ENCODE data around the gene CAMSAP1.

CAMSAP1 gene

DNA sequence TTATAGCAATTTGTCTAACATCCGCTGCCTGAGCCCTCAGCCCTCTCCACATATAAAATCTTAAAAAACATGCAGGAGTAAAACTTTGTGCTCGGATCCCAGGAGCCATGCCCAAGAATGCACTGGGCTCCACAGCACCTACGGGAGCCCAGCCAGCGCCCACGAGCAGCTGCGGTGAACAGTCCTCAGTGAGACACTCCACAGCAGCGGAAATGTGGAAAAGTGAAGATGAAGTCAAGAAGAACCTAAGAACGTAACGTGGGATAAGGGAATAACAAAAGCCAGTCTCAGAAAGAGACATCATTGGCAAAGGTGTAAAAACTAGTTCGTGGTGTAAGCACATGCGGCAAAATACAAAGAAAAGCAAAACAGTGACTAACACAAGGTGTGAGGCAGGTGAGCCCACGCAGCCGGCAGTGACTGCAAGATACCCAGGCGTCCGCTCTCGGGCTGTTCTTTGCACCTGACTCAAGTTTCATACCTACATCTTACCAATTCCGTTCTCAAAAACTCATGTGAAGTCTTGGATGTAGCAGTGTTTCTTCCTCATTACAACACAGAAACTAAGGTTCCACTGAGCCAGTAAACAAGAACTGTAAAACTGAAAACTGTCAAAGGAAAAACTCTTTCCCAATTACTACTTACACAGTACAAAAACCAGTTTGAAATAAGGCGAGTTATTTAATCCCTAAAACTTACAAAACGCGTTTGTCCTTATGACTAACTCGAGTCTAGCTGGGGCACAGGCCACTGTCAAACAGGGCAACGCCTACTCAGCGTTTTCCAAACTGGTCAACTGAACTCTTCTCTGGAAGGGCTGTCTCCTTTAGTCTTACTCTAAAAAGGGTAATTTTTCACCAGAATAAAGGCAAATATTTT, 1.7 kb downstream of the CAMSAP1 start:
- peak overlapping the region; percentile 63 for H3K4me3 ChIP-seq (ENCODE audit: low read depth, low read length)
- TF ChIP-seq, protein P1, sequence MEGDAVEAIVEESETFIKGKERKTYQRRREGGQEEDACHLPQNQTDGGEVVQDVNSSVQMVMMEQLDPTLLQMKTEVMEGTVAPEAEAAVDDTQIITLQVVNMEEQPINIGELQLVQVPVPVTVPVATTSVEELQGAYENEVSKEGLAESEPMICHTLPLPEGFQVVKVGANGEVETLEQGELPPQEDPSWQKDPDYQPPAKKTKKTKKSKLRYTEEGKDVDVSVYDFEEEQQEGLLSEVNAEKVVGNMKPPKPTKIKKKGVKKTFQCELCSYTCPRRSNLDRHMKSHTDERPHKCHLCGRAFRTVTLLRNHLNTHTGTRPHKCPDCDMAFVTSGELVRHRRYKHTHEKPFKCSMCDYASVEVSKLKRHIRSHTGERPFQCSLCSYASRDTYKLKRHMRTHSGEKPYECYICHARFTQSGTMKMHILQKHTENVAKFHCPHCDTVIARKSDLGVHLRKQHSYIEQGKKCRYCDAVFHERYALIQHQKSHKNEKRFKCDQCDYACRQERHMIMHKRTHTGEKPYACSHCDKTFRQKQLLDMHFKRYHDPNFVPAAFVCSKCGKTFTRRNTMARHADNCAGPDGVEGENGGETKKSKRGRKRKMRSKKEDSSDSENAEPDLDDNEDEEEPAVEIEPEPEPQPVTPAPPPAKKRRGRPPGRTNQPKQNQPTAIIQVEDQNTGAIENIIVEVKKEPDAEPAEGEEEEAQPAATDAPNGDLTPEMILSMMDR (IDR thresholded peaks at IDR 0.05; ENCODE audit: borderline replicate concordance, insufficient read depth, low read depth, low read length): no peak

DNA sequence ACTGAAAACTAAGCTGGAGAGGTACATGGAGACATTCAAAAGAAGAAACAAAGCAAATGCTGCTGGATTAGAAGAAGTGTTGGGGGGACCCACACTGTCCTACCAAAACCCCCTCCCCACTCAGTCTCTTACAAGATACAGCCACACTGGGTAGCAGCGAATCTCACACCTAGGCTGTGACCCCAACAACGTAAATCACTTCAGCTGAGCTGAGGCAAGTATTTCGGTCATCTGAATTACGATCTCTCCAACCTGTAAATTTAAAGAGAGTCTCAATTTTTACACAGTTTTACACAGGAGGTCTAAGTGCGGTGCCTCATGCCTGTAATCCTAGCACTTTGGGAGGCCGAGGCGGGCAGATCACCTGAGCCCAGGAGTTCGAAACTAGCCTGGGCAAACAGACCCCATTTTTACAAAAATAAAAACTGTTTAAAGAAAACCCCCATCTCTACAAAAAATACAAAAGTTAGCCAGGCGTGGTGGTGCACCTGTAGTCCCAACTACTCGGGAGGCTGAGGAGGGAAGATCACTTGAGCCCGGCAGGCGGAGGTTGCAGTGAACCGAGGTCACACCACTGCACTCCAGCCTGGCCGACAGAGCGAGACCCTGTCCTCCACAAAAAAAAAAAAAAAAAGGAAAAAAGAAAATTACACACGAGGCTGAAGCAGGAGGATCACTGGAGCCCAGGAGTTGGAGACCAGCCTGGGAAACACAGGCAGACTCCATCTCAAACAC, 3.4 kb downstream of the CAMSAP1 start:
- H3K4me3 ChIP-seq (ENCODE audit: low read depth, low read length): no peak overlapping the region
- TF ChIP-seq, protein P1 (IDR thresholded peaks at IDR 0.05; ENCODE audit: borderline replicate concordance, insufficient read depth, low read depth, low read length): no peak

DNA sequence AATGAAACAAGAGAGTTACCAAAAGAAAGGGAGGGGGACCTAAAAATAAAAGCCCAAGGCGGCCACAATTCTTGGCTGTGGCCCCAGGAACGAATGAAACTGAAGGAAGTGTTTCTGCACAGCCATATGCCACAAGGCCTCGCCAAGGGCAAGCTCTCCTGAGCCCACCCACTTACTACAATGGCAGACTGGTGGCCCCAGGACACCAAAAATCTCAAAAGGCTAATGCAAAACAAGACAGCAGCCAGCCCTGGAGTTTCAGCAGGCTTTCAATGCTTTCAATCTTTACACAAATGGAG, 4.0 kb downstream of the CAMSAP1 start:
- no peak overlapping the region for H3K4me3 ChIP-seq (ENCODE audit: low read depth, low read length)

DNA sequence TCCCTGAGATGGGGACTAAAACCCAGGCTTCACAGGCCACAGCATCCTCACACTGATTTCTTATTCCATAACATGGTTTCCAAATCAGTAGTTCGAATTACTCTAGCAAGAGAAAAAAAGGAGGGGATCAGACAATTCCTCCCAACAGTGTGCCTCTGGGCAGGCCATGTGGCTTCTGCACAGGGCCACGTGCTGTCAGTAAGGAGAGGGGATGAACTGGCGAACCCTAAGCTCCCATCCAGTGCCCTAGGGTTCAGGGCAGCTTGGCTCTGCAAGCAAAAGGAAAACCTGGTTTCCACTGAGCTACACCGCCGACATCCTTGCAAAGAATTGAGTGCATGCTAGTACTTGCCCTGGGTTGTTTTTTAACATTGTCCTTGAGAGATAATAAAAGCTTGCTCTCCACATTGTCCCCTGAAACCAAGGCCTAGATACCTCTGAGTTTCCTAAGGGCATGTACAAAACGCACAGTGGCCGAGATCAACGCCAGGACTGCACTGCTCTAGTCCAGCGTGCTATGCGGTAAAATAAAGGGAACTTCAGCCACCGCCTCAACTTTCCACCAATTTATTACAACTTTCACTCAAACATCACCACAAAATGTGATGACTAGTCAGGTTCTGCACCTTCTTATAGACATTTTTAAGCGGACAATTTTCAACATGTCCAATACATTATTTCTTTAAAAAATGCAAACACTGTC, 4.5 kb downstream of the CAMSAP1 start:
- TF ChIP-seq, protein P1 (IDR thresholded peaks at IDR 0.05; ENCODE audit: borderline replicate concordance, insufficient read depth, low read depth, low read length): no peak
- H3K4me3 ChIP-seq (ENCODE audit: low read depth, low read length): no peak overlapping the region

More for the DNA sequence above, 4.0 kb downstream of the CAMSAP1 start:
- TF ChIP-seq, protein P1 (IDR thresholded peaks at IDR 0.05; ENCODE audit: borderline replicate concordance, insufficient read depth, low read depth, low read length): no peak

DNA sequence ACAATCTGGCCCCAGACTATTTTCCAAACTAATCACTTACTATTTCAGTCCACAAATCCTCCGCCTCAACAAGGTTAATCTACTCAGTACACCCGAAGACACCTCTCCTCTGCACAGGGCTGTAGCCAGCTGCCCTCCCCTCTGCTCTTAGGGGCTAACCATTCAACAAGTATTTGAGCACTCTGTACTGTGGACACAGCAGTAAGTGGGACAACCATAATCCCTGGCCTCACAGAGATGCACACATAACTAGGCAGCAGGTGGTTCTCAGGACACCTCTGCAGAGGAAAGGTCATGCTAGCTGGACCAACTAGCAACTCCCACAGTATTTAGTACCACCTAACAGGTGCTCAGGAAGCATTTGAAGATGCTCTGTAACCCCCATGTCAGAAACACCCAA, 5.5 kb downstream of the CAMSAP1 start:
- TF ChIP-seq, protein P1 (IDR thresholded peaks at IDR 0.05; ENCODE audit: borderline replicate concordance, insufficient read depth, low read depth, low read length): no peak
- no peak overlapping the region for H3K4me3 ChIP-seq (ENCODE audit: low read depth, low read length)

DNA sequence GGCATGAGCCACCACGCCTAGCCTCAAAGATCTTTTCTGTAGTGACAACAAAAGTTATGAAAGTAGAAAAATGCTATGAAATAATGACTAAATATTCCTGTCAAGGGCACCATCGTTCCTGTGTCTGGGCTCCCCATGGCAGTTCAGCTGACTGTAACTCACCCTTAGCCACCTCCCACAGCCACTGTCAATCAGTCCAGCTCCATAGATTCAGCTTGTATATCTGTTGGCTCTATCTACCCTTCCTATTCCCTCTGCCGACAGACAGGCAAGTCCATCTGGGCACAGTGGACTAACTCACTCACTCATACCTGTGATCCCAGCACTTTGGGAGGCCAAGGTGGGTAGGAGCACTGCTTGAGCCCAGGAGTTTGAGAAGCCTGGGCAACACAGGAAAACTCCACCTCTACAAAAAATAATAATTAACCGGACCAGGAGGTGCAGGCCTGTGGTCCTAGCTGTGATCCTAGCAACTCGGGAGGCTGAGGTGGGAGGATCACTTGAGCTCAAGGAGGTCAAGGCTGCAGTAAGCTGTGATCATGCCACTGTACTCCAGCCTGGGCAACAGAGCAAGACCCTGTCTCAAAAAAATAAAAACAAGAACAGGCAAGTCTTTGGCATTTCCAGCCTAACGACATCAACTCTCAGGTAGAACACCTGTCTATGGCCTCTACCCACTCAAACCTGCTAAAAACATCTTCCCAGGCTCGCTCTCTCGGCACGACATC, 6.2 kb downstream of the CAMSAP1 start:
- TF ChIP-seq, protein P1 (IDR thresholded peaks at IDR 0.05; ENCODE audit: borderline replicate concordance, insufficient read depth, low read depth, low read length): no peak
- H3K4me3 ChIP-seq (ENCODE audit: low read depth, low read length): no peak overlapping the region
